Effector memory CD4-positive, alpha-beta T cell (primary cell): ENCODE results near the gene CDT1.

Experiments used
- DNase-seq, 3 donors: peaks; one replicate each; pipeline ENCODE4 v3.0.0-alpha.2; 2020
- H3K27ac ChIP-seq: 2 replicates; pipeline ENCODE4 v1.7.0; 2013; ENCODE audit warnings: mild to moderate bottlenecking, low read length, moderate library complexity; ENCODE audit not compliant: insufficient read depth, poor library complexity, severe bottlenecking
- H3K27me3 ChIP-seq: replicated peaks from 2 replicates; pipeline ENCODE4 v1.7.0; 2013; ENCODE audit warnings: mild to moderate bottlenecking, low read length; ENCODE audit not compliant: insufficient read depth, control insufficient read depth, poor library complexity, severe bottlenecking
- H3K36me3 ChIP-seq: 2 replicates; pipeline ENCODE4 v1.7.0; 2013; ENCODE audit warnings: mild to moderate bottlenecking, low read length, moderate library complexity; ENCODE audit not compliant: control insufficient read depth, insufficient read depth
- H3K4me1 ChIP-seq: 2 replicates; pipeline ENCODE4 v1.7.0; 2013; ENCODE audit warnings: low read length, mild to moderate bottlenecking; ENCODE audit not compliant: control insufficient read depth, insufficient read depth, poor library complexity, severe bottlenecking
- H3K4me3 ChIP-seq: 2 replicates; pipeline ENCODE4 v1.7.0; 2013; ENCODE audit warnings: low read length, low read depth, mild to moderate bottlenecking; ENCODE audit not compliant: insufficient read depth, poor library complexity, severe bottlenecking
- H3K9me3 ChIP-seq: 2 replicates; pipeline ENCODE4 v1.7.0; 2013; ENCODE audit warnings: mild to moderate bottlenecking, low read length, moderate library complexity; ENCODE audit not compliant: control insufficient read depth

CDT1 gene

DNA sequence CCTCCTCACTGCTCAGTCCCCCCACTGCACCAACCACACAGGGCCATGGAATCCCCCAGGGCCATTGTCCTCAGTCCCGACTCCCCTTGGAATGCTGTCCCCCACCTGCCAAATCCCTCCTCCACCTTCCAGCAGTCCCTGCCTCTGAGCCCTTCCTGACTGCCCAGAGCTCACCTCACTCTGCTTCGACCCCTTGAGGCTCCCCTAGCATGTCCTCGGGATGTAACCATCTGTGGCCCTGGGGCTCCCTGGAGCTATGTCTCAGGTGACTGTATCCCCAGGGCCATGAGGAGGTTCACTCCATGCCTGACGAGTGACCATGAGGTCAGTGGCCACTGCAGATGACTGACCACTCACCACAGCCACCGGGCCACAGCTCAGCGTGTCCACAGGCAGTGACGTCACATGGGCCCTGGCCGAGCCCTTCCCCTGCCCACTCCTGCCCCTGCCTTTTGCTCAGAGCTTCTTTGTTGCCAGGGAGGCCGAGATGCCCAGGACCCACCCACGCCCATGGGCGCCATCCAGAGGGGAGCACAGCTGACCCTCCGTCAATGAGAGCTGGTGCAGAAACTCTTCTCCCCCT is 10.8 kb upstream of the CDT1 start:
- DNase-seq = no peak
- Histone ChIP-seq H3K4me1 (peaks cover 53% of the 10 kb centered on the region), H3K36me3 (no peaks in the 10 kb centered on the region), H3K27me3 (no peaks in the 10 kb centered on the region), H3K27ac (no peak overlapping the region), H3K9me3 (no peaks in the 10 kb centered on the region), H3K4me3 (no peak overlapping the region)

DNA sequence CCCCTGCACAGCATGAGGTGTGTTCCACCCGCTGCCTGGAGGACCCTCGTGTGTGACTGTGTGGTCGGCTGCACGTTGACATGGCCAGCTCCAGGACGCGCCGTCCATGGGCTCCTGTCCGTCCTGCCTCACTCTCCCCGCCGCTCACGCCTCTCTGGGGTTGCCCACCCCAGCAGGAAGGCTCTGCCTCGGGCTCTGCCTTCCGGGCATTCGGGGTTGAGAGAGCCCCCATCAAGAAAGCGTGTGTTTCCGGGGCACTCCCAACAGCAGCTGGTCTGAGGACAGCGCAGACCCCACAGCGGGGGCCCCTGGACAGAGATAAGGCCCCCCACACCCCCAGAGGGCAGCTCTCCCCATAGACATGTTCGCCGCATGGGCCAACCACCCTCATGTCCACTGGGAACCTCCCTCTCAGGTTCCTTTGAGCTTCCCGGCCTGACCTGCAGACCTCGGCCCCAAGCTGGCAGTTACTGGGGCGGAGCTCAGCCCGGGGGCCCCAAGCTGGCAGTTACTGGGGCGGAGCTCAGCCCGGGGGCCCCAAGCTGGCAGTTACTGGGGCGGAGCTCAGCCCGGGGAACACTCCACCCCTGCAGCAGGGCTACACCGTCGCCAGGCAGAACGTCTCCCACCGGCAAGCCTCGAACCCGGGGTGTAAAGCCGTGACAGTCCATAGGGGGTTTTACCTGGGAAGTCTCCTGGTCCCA is 10.2 kb upstream of the CDT1 start:
- Histone ChIP-seq H3K27ac (peak overlapping the region; percentile 53), H3K36me3 (no peaks in the 10 kb centered on the region), H3K4me3 (no peak overlapping the region), H3K9me3 (no peaks in the 10 kb centered on the region), H3K4me1 (peaks cover 53% of the 10 kb centered on the region), H3K27me3 (no peaks in the 10 kb centered on the region)
- no peak for DNase-seq

DNA sequence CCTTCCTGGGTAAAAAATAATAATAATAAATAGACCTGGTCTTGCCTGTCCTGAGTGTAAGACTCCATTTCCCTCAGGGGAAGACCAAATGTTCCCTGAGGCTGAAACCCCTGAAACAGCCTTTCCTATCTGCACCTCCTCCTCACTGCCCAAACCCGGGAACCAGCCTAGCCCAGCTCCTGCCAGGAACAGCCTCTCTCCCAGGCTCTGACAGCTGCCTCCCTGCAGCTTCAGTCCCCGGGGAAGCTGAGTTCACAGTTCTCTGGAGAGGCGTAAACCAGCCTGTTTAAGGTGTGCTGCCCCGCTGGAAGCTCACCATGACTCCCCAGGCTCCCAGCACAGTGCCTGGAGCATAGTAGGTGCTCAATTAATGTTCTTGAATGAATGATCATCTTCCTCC is 7.3 kb upstream of the CDT1 start:
- H3K4me3 ChIP-seq = no peak overlapping the region
- DNase-seq = no peak
- H3K4me1 ChIP-seq = peaks cover 36% of the 10 kb centered on the region
- no peaks in the 10 kb centered on the region for H3K27me3 ChIP-seq
- H3K36me3 ChIP-seq = no peaks in the 10 kb centered on the region
- no peaks in the 10 kb centered on the region for H3K9me3 ChIP-seq
- no peak overlapping the region for H3K27ac ChIP-seq

- H3K4me1 ChIP-seq = peaks cover 25% of the 10 kb centered on the region
- H3K27me3 ChIP-seq = no peaks in the 10 kb centered on the region
- H3K4me3 ChIP-seq = no peak overlapping the region
- no peaks in the 10 kb centered on the region for H3K36me3 ChIP-seq
- no peaks in the 10 kb centered on the region for H3K9me3 ChIP-seq
- no peak for DNase-seq
- H3K27ac ChIP-seq = no peak overlapping the region
Observed at GRCh38 chr16:88798073-88798472, 5.5 kb upstream of the CDT1 start.

- no peaks in the 10 kb centered on the region for H3K27me3 ChIP-seq
- H3K9me3 ChIP-seq = no peaks in the 10 kb centered on the region
- DNase-seq = no peak
- no peaks in the 10 kb centered on the region for H3K36me3 ChIP-seq
- peaks cover 16% of the 10 kb centered on the region for H3K4me1 ChIP-seq
- H3K4me3 ChIP-seq = no peak overlapping the region
- H3K27ac ChIP-seq = no peak overlapping the region
Observed at GRCh38 chr16:88798772-88799455, 4.7 kb upstream of the CDT1 start.

DNA sequence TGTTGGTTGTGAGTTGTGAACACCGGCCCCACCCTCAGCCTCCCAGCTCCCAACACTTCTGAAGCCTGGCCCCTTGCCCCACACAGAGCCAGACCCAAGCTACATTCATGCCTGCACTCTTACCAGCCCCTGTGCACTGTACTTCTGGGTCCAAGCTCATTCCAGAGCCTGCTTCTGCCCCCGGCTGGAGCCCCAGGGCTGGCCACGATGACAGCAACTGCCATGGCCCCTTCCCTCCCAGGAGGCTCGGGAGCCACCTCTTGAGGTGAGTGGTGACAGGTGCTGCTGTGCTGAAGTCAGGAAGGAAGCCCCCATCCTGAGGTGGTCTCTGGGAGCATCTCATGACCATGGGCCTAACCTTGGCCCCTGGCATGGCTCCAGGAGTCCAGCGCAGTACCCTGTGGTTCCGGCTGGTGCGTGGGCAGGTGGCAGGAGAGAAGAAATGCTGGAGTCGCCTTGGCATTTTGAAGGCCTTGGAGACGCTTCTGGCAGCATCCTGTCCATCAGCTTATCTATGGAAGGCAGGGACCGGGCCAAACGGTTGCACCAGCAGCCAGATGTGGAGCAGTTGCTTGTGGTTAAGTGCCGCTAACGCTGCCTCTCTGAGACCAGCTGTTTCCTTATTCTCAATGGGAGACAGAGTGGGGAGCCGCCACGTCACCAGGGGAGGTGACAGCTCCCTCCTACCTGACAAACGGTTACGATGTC is 3.9 kb upstream of the CDT1 start:
- no peaks in the 10 kb centered on the region for H3K9me3 ChIP-seq
- H3K27ac ChIP-seq = no peak overlapping the region
- peaks cover 3% of the 10 kb centered on the region for H3K27me3 ChIP-seq
- H3K36me3 ChIP-seq = no peaks in the 10 kb centered on the region
- peaks cover 23% of the 10 kb centered on the region for H3K4me1 ChIP-seq
- no peak overlapping the region for H3K4me3 ChIP-seq
- no peak for DNase-seq

- H3K9me3 ChIP-seq = no peaks in the 10 kb centered on the region
- peaks cover 23% of the 10 kb centered on the region for H3K4me1 ChIP-seq
- no peak overlapping the region for H3K27ac ChIP-seq
- DNase-seq = no peak
- H3K27me3 ChIP-seq = peaks cover 3% of the 10 kb centered on the region
- H3K36me3 ChIP-seq = no peaks in the 10 kb centered on the region
- H3K4me3 ChIP-seq = no peak overlapping the region
Observed at GRCh38 chr16:88800277-88800592, 3.4 kb upstream of the CDT1 start.

GRCh38 chr16:88804173-88804551 is 573 bp downstream of the CDT1 start:
- H3K36me3 ChIP-seq = peaks cover 7% of the 10 kb centered on the region
- no peaks in the 10 kb centered on the region for H3K9me3 ChIP-seq
- H3K27me3 ChIP-seq = peaks cover 3% of the 10 kb centered on the region
- H3K4me1 ChIP-seq = peaks cover 18% of the 10 kb centered on the region
- no peak overlapping the region for H3K4me3 ChIP-seq
- no peak for DNase-seq
- no peak overlapping the region for H3K27ac ChIP-seq

GRCh38 chr16:88804552-88805339 is 1.2 kb downstream of the CDT1 start:
- no peak overlapping the region for H3K4me3 ChIP-seq
- peaks cover 3% of the 10 kb centered on the region for H3K27me3 ChIP-seq
- no peak overlapping the region for H3K27ac ChIP-seq
- no peaks in the 10 kb centered on the region for H3K9me3 ChIP-seq
- peaks cover 13% of the 10 kb centered on the region for H3K36me3 ChIP-seq
- peaks cover 18% of the 10 kb centered on the region for H3K4me1 ChIP-seq
- no peak for DNase-seq
